NCI-H1436 (cell line): Measurements from ENCODE around the gene XYLT2.

Experiments
- DNase-seq: peaks from one replicate; lab custom pipeline; 2025; lab: John Stamatoyannopoulos, UW

Gene XYLT2

GRCh38 chr17:50348522-50349242 lies 2.8 kb downstream of the XYLT2 start:
- no peak for DNase-seq

- DNase-seq = no peak
Measured at GRCh38 chr17:50349243-50349600, 3.3 kb downstream of the XYLT2 start.

- DNase-seq = no peak
Measured at GRCh38 chr17:50350733-50351132, 4.8 kb downstream of the XYLT2 start.

- DNase-seq = no peak
Measured at GRCh38 chr17:50352072-50352692, 6.3 kb downstream of the XYLT2 start.

GRCh38 chr17:50352693-50353599 lies 7.0 kb downstream of the XYLT2 start:
- no peak for DNase-seq

- DNase-seq = no peak
Measured at GRCh38 chr17:50353600-50354195, 7.8 kb downstream of the XYLT2 start.

GRCh38 chr17:50354198-50354597 lies 8.3 kb downstream of the XYLT2 start:
- no peak for DNase-seq

- DNase-seq = no peak
Measured at GRCh38 chr17:50354776-50355175, 8.8 kb downstream of the XYLT2 start.

GRCh38 chr17:50355336-50355700 lies 9.4 kb downstream of the XYLT2 start:
- DNase-seq = no peak

GRCh38 chr17:50355701-50356341 lies 9.9 kb downstream of the XYLT2 start:
- no peak for DNase-seq

GRCh38 chr17:50356418-50356817 lies 10.5 kb downstream of the XYLT2 start:
- DNase-seq = no peak

- no peak for DNase-seq
Measured at GRCh38 chr17:50356892-50357510, 11.1 kb downstream of the XYLT2 start.

GRCh38 chr17:50358177-50358576 lies 12.3 kb downstream of the XYLT2 start:
- no peak for DNase-seq

GRCh38 chr17:50359005-50359699 lies 13.2 kb downstream of the XYLT2 start:
- no peak for DNase-seq

- no peak for DNase-seq
Measured at GRCh38 chr17:50359998-50360461, 14.1 kb downstream of the XYLT2 start.

- no peak for DNase-seq
Measured at GRCh38 chr17:50360486-50361115, 14.7 kb downstream of the XYLT2 start.

- DNase-seq = peak; percentile 21
Measured at GRCh38 chr17:50361561-50362480, 15.9 kb downstream of the XYLT2 start.

GRCh38 chr17:50362661-50363060 lies 16.7 kb downstream of the XYLT2 start:
- no peak for DNase-seq
